GM20000 (cell line): ENCODE data around the gene TAF10.

Experiments
- DNase-seq: peaks from one replicate; pipeline ENCODE4 v3.0.0; 2012; ENCODE audit warnings: low spot score
- CTCF ChIP-seq: IDR thresholded peaks from 2 replicates; pipeline ENCODE4 v1.5.1; 2012; ENCODE audit warnings: mild to moderate bottlenecking, control low read depth; ENCODE audit errors: extremely low read depth, missing control alignments

TAF10 gene

DNA sequence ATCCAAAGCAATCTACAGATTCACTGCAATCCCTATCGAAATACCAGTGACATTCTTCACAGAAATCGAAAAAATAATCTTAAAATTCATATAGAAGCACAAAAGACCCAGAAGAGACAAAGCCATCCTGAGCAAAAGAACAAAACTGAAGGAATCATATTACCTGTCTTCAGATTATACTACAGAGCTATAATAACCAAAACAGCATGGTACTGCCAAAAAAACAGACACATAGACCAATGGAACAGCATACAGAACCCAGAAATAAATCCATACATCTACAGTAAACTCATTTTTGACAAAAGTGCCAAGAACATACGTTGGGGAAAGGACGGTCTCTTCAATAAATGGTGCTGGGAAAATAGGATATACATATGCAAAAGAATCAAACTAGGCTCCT, 27.5 kb downstream of the TAF10 start:
- no peak for DNase-seq
- no peak for TF ChIP-seq CTCF

DNA sequence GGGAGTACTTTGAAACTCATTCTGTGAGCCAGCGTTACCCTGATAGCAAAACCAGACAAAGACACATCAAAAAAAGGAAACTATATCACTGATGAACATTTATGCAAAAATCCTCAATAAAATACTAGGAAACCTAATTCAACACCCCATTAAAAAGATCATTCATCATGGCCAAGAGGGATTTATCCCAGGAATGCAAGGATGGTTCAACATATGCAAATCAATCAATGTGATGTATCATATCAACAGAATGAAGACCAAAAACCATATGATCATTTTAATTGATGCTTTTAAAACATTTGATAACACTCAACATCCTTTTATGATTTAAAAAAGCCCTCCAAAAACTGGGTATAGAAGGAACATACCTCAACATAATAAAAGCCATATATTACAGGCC, 28.4 kb downstream of the TAF10 start:
- no peak for TF ChIP-seq CTCF
- no peak for DNase-seq

DNA sequence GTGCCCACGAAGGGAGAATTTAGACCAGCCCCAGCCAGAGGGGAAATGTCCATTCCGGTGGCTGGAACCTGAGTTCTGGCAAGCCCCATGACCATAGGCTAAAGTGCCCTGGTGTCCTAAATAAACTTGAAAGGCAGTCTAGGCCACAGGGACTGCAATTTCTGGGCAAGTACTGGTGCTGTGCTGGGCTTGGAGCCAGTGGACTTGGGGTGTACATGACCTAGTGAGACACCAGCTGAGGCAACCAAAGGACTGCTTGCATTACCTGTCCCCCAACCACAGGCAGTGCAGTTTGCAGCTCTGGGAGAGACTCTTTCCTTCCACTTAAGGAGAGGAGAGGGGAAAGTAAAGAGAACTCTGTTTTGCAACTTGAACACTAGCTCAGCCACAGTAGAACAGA, 32.3 kb downstream of the TAF10 start:
- no peak for DNase-seq
- no peak for TF ChIP-seq CTCF

- no peak for TF ChIP-seq CTCF
- DNase-seq: no peak
These were observed 33.9 kb downstream of the TAF10 start for GRCh38 chr11:6578134-6578533.

DNA sequence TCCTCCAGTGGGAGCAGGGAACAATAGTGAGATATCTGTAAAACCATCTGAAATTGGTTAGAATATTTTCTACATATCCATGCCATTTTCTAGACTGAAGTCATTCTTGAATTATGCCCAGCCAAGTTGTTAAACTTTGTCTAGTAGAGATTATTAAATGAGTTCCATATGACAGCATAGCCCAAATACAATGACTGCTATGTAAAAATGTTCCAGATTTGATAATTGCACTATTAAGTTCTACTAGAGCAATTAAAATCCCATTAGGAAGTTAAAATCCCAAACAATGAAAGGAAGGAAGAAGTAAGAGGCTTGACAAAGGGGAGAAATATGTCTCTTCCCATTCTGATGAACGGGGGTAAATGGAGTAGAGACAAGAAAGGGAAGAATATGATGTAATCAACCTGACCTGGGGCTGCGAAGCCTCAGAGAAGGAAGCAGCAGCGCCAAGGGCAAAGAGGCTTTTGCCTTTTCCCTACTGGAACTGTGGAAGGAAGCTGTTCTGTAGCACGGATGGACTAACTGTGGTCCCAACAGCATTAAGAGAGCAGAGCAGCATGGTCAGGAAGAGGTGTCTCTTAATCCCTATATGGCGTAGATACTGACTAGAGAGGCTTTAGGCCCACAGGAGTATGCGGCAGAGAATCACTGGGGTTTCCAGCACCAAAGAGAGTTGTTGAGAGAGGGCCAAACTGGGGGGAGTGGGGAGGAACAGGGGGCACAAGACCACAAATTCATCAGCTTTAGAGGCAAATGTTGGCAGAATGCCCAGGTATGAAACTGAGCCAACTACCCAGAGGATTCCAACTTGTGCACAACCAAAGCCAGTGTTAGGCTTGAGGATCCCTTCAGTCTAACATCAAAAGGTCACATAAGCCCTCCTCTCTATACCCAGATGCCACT, 35.3 kb downstream of the TAF10 start:
- TF ChIP-seq CTCF: no peak
- no peak for DNase-seq

- DNase-seq: no peak
- no peak for TF ChIP-seq CTCF
These were observed 37.0 kb downstream of the TAF10 start for GRCh38 chr11:6574816-6575715.

- no peak for TF ChIP-seq CTCF
- no peak for DNase-seq
These were observed 39.8 kb downstream of the TAF10 start for GRCh38 chr11:6572215-6572614.
